Omental fat pad (tissue), 4 donors: ENCODE measurements around the gene MYH2. TPM values are rescaled to one million over a fixed set of nuclear protein-coding genes. Genes with fewer than 3 reads are reported as not detected.

Source experiments
- ATAC-seq: fragments of 150-250 bp; one replicate; pipeline ENCODE4 v1.9.1; 2016; ENCODE audit warnings: mild to moderate bottlenecking, moderate library complexity; ENCODE audit not compliant: low FRiP score
- DNase-seq: peaks from one replicate; pipeline ENCODE4 v3.0.0-alpha.2; 2019; ENCODE audit warnings: low spot score
- CTCF ChIP-seq, 3 donors: fragments of 450-650 bp; IDR thresholded peaks; one replicate each; pipeline ENCODE4 v1.5.1; 2016 to 2017; ENCODE audit warnings: antibody characterized with exemption in 3 of 3, mild to moderate bottlenecking in 3 of 3, moderate library complexity in 2 of 3
- total RNA-seq, 4 donors: library from RNA; depleted of rRNA; stranded (reverse); fragments of >200 nt; gene quantifications; one replicate each; pipeline ENCODE4 v1.1.0, GENCODE V29; 2016

MYH2 gene
- under 1 TPM in 1 of 4 donors, not detected in 3; 0.12 TPM for total RNA-seq

GRCh38 chr17:10549096-10549842 is at the start of gene MYH2:
Gene MYH2, minus strand, starts transcription at chr17:10549658. Its CDS starts 1,738 bp downstream, at chr17:10547920.
- no peak for DNase-seq
- no peak for TF ChIP-seq CTCF (IDR thresholded peaks at IDR 0.05)
- no peak for ATAC-seq

- no peak for ATAC-seq
- DNase-seq: no peak
- TF ChIP-seq CTCF (IDR thresholded peaks at IDR 0.05): no peak
Observed at GRCh38 chr17:10598621-10599020, 49.2 kb upstream of the MYH2 start.

- DNase-seq (no peak), ATAC-seq (no peak)
- TF ChIP-seq CTCF (IDR thresholded peaks at IDR 0.05): no peak
Observed at GRCh38 chr17:10589553-10590145, 40.2 kb upstream of the MYH2 start.

- no peak for TF ChIP-seq CTCF (IDR thresholded peaks at IDR 0.05)
Observed at GRCh38 chr17:10585529-10585928, 36.1 kb upstream of the MYH2 start.

GRCh38 chr17:10583834-10584233 is 34.4 kb upstream of the MYH2 start:
- ATAC-seq: no peak
- no peak for TF ChIP-seq CTCF (IDR thresholded peaks at IDR 0.05)
- no peak for DNase-seq

More at GRCh38 chr17:10585529-10585928, 36.1 kb upstream of the MYH2 start:
- no peak for DNase-seq
- no peak for ATAC-seq

GRCh38 chr17:10579270-10579669 is 29.8 kb upstream of the MYH2 start:
- no peak for DNase-seq
- TF ChIP-seq CTCF (IDR thresholded peaks at IDR 0.05): no peak
- no peak for ATAC-seq

- ATAC-seq (no peak), DNase-seq (no peak)
- TF ChIP-seq CTCF (IDR thresholded peaks at IDR 0.05): no peak
Observed at GRCh38 chr17:10574324-10574723, 24.9 kb upstream of the MYH2 start.
